K562 (cell line): ENCODE data around the gene CYP11A1. TPM values are rescaled to one million over a fixed set of nuclear protein-coding genes. Genes with fewer than 3 reads are reported as not detected.

Experiments
- BRD4 ChIP-seq: fragments of 200-600 bp; sonication (generic); IDR thresholded peaks from 2 replicates; pipeline ENCODE4 v1.6.1; 2017; ENCODE audit warnings: inconsistent platforms
- CEBPZ ChIP-seq: fragments of 150-350 bp; IDR thresholded peaks from 2 replicates; pipeline ENCODE4 v1.6.1; 2014; ENCODE audit warnings: low read depth, mild to moderate bottlenecking, low read length, borderline replicate concordance
- CLOCK ChIP-seq: fragments of 250-450 bp; sonication (Bioruptor Pico); IDR thresholded peaks from 2 replicates; pipeline ENCODE4 v1.4.0; 2020; ENCODE audit warnings: mild to moderate bottlenecking, moderate library complexity, borderline replicate concordance
- DLX4 ChIP-seq: fragments of 250-450 bp; sonication (Bioruptor Pico); IDR thresholded peaks from 2 replicates; pipeline ENCODE4 v1.6.1; 2021; ENCODE audit warnings: mild to moderate bottlenecking
- ERF ChIP-seq: fragments of 450-650 bp; formaldehyde crosslinking; IDR thresholded peaks from 2 replicates; pipeline ENCODE4 v1.4.0; 2020; ENCODE audit warnings: mild to moderate bottlenecking, mixed read lengths
- MGA ChIP-seq: fragments of 450-650 bp; IDR thresholded peaks from 2 replicates; pipeline ENCODE4 v1.6.1; 2016; ENCODE audit warnings: mild to moderate bottlenecking, moderate library complexity
- SMC3 ChIP-seq: conservative IDR thresholded peaks from 2 replicates; pipeline ENCODE4 v1.6.1; 2011; ENCODE audit warnings: low read depth, low read length, improper control_type of control experiment; ENCODE audit not compliant: insufficient read depth
- SRSF7 ChIP-seq: fragments of 200-400 bp; formaldehyde crosslinking; optimal IDR thresholded peaks from 2 replicates; pipeline ENCODE3; 2017; ENCODE audit warnings: mild to moderate bottlenecking, low read depth, low read length
- polyA plus RNA-seq, 8 experiments: library from polyadenylated mRNA; depleted of rRNA in 4 of 8; stranded (reverse) in 5 of 8; unstranded in 3 of 8; fragments of >200 nt; fragmentation: Nextera tagmentation in 2 of 8; fragmentation: Illumina TruSeq in 1 of 8; extraction: Ambion mirVana in 2 of 8; extraction: Trizol in 1 of 8; gene quantifications; 2 replicates each; pipeline versions ENCODE4 v1.2.1 to v1.2.3, GENCODE V29; 2011 to 2014; ENCODE audit warnings: inconsistent platforms in 1 of 8, missing spikeins in 1 of 8
- total RNA-seq, 7 experiments: library from RNA; depleted of rRNA in 6 of 7; stranded (reverse); fragments of >200 nt in 6 of 7; fragmentation: Illumina TruSeq in 2 of 7; extraction: Trizol in 2 of 7; gene quantifications; 2 replicates each; pipeline versions ENCODE4 v1.2.1 to v1.2.3, GENCODE V29; 2011 to 2021; ENCODE audit warnings: low replicate concordance in 1 of 7

CYP11A1 gene
- total and polyA plus RNA-seq, 9 of the 15 experiments (the other 6 are each of a cell fraction or from before 2014, with no cell fraction given) = 0.06 to 0.24 (median 0.10) TPM; not detected in 4

GRCh38 chr15:74311734-74312444 is 55.6 kb downstream of the CYP11A1 start (continued):
- TF ChIP-seq CEBPZ (no peak), SMC3 (0 out of 2 replicates have a peak, but pooled peaks have one; percentile 41), SRSF7 (no peak), ERF (CRISPR knock-in tag) (no peak), CLOCK (no peak), DLX4 (CRISPR knock-in tag) (no peak), MGA (peak; percentile 88), BRD4 (no peak)
